ENCODE data around the gene CDC25B.
"Not testable (repeated sequence)": the region's sequence is repeated elsewhere in the genome, so short reads cannot be mapped to it uniquely, and the experiment has no call there.

The CDC25B gene

DNA sequence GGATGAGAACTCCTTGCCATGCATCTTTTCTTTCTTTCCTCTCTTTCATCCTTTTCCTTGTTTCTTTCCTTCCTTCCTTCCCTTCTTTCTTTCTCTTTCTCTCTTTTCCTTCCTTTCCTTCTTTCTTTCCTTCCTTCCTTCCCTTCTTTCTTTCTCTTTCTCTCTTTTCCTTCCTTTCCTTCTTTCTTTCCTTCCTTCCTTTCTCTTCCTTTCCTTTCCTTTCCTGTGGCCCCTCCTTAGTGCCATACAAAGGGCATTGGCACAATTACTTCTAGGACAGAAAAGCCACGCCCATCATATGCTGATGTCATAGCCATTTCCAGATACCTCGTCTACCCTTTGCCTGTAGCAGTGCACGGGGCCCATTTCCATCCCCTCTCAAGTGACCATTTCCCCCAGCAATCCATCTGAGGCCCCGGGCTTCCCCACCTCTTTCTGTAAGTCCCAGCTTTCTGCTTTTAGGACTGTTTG, 7.4 kb upstream of the CDC25B start:
- no peak overlapping the region for H3K4me3 ChIP-seq (ENCODE audit: low read depth, low read length)
- in situ Hi-C loops (cut with HindIII; ENCODE audit: low sequenced_read_pairs), result no loop called here
- TF ChIP-seq CTCF (IDR thresholded peaks at IDR 0.05; ENCODE audit: low read depth, low read length, missing control alignments), result no peak
- no peak for DNase-seq (ENCODE audit: low read depth)

GRCh38 chr20:3789201-3789600, 6.9 kb upstream of the CDC25B start:
- DNase-seq (ENCODE audit: low read depth); in situ Hi-C loops (cut with HindIII; ENCODE audit: low sequenced_read_pairs); H3K4me3 ChIP-seq (ENCODE audit: low read depth, low read length): not testable (repeated sequence)

DNA sequence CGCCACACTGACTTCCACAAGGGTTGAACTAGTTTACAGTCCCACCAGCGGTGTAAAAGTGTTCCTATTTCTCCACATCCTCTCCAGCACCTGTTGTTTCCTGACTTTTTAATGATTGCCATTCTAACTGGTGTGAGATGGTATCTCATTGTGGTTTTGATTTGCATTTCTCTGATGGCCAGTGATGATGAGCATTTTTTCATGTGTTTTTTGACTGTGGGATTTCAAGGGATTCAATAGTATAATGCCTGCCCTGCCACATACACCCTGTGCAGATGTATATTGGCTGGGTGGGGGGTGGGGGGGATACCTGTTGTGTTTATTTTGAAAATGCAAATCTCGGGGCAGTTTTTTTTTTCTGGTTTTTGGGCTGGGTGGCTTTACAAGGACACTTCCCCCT, 1.9 kb upstream of the CDC25B start:
- DNase-seq (ENCODE audit: low read depth); in situ Hi-C loops (cut with HindIII; ENCODE audit: low sequenced_read_pairs): not testable (repeated sequence)

DNA sequence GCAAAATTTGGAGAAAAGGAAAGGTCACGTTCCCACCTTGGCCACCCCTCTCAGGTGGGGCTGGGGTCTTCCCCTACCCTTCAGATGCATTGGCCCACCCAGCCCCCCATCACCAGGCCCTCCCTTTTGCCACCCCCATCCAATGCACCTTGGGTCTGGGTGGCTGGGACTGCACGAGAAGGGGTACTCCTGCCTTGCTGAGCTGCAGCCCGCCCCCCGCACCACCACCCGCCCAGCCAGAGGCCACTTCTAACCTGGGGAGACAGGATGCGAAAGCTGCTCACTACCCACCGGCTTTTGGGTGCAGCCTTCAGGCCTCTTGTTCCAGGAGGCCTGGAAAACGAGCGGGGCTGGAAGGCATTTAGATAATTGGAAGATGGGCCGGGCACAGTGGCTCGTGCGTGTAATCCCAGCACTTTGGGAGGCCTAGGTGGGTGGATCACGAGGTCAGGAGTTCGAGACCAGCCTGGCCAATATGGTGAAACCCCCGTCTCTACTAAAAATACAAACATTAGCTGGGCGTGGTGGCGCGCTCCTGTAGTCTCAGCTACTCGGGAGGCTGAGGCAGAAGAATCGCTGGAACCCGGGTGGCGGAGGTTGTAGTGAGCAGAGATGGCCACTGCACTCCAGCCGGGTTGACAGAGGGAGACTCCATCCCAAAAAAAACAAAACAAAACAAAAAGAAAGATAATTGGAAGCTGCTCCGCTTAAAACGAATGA, 1.2 kb upstream of the CDC25B start:
- in situ Hi-C loops (cut with HindIII; ENCODE audit: low sequenced_read_pairs), result no loop called here
- no peak for TF ChIP-seq CTCF (IDR thresholded peaks at IDR 0.05; ENCODE audit: low read depth, low read length, missing control alignments)
- DNase-seq (ENCODE audit: low read depth), result no peak
- H3K4me3 ChIP-seq (ENCODE audit: low read depth, low read length), result peak overlapping the region; percentile 58

More for the DNA sequence above, 1.9 kb upstream of the CDC25B start:
- H3K4me3 ChIP-seq (ENCODE audit: low read depth, low read length), result not testable (repeated sequence)

GRCh38 chr20:3796477-3797225, 541 bp downstream of the CDC25B start:
- TF ChIP-seq CTCF (IDR thresholded peaks at IDR 0.05; ENCODE audit: low read depth, low read length, missing control alignments), result no peak
- in situ Hi-C loops (cut with HindIII; ENCODE audit: low sequenced_read_pairs), result no loop called here
- DNase-seq (ENCODE audit: low read depth), result no peak
- peak overlapping the region; percentile 58 for H3K4me3 ChIP-seq (ENCODE audit: low read depth, low read length)

DNA sequence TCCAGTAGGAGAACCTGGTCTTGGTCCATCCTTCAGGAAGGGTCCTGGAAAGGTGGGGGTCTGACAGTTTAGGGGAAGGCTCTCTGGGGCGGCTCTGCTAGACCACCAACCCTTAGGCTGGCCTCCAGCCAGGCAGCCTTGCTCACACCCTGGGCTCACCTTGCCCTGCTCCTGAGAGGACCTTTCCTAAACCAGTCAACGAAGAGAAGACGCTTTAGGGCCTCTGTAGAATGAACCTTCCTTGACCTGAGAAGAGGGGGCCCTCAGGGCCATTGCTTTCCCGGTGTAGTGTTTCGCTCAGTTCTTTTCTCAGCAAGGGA, 1.1 kb downstream of the CDC25B start:
- no peak for TF ChIP-seq CTCF (IDR thresholded peaks at IDR 0.05; ENCODE audit: low read depth, low read length, missing control alignments)
- peak overlapping the region; percentile 58 for H3K4me3 ChIP-seq (ENCODE audit: low read depth, low read length)
- in situ Hi-C loops (cut with HindIII; ENCODE audit: low sequenced_read_pairs), result no loop called here

GRCh38 chr20:3797592-3798372, 1.7 kb downstream of the CDC25B start:
- DNase-seq (ENCODE audit: low read depth), result no peak

More for the DNA sequence above, 1.1 kb downstream of the CDC25B start:
- no peak for DNase-seq (ENCODE audit: low read depth)

More at GRCh38 chr20:3797592-3798372, 1.7 kb downstream of the CDC25B start:
- H3K4me3 ChIP-seq (ENCODE audit: low read depth, low read length), result peak overlapping the region; percentile 58
- TF ChIP-seq CTCF (IDR thresholded peaks at IDR 0.05; ENCODE audit: low read depth, low read length, missing control alignments), result no peak
- in situ Hi-C loops (cut with HindIII; ENCODE audit: low sequenced_read_pairs), result no loop called here
